HepG2 (cell line): Measurements from ENCODE around the gene MS4A13. TPM values are rescaled to one million over a fixed set of nuclear protein-coding genes. Genes with fewer than 3 reads are reported as not detected.

Experiments
- ATAC-seq: fragments of 200-7000 bp; cut with Tn5 transposase; 3 replicates; pipeline ENCODE4 v1.9.1; 2020; ENCODE audit warnings: mild to moderate bottlenecking, moderate library complexity
- BruUV-seq: library from RNA; stranded (reverse); fragments of 400-500 nt; replicated peaks from 2 replicates; lab custom pipeline; 2021; lab: Mats Ljungman, UMichigan
- CTCF ChIA-PET: fragments of 300-600 bp; formaldehyde crosslinking; extraction: SDS; loops from one replicate; lab custom pipeline; 2021; ENCODE audit warnings: low total read pairs, inconsistent platforms, low intra/inter-chr PET ratio; lab: Yijun Ruan, JAX
- POLR2A ChIA-PET: fragments of 350-600 bp; sonication (Branson Sonifier 250); formaldehyde crosslinking; loops from one replicate; lab custom pipeline; 2020; ENCODE audit warnings: antibody characterized with exemption, inconsistent platforms; lab: Yijun Ruan, JAX
- DNase-seq: peaks from one replicate; pipeline ENCODE4 v3.0.0-alpha.2; 2015; ENCODE audit warnings: low spot score
- FAIRE-seq: peaks from 3 replicates; lab custom pipeline; 2011; peaks lifted over from hg19 to GRCh38; lab: Jason Lieb, UNC
- H2AFZ ChIP-seq: one replicate; pipeline ENCODE4 v1.6.1; 2011; ENCODE audit warnings: low read length, inconsistent platforms
- H3K27ac ChIP-seq: fragments of 300-600 bp; 3 replicates; pipeline ENCODE4 v1.8.0; 2011; ENCODE audit warnings: mixed run types, mild to moderate bottlenecking, mixed read lengths, low read length, inconsistent platforms; ENCODE audit not compliant: insufficient read depth; ENCODE audit errors: extremely low read length
- H3K27me3 ChIP-seq, 2 experiments: fragments of 200-600 bp in 1 of 2; 2 replicates in 1 of 2; 3 replicates in 1 of 2; pipeline versions ENCODE4 v1.6.0 to v1.8.0; 2011; ENCODE audit warnings: low read length in 2 of 2, mild to moderate bottlenecking in 2 of 2, moderate library complexity in 2 of 2, inconsistent platforms in 1 of 2; ENCODE audit not compliant: insufficient read depth in 2 of 2, control insufficient read depth in 1 of 2
- H3K36me3 ChIP-seq, 2 experiments: fragments of 200-600 bp in 1 of 2; replicated peaks in 1 of 2; 2 replicates in 1 of 2; 3 replicates in 1 of 2; pipeline versions ENCODE4 v1.5.1 to v1.8.0; 2011; ENCODE audit warnings: low read length in 2 of 2, inconsistent platforms in 1 of 2; ENCODE audit not compliant: insufficient read depth in 2 of 2, control insufficient read depth in 1 of 2
- H3K4me1 ChIP-seq: 2 replicates; pipeline ENCODE4 v1.5.1; 2012; ENCODE audit warnings: low read length, inconsistent platforms; ENCODE audit not compliant: insufficient read depth
- H3K4me2 ChIP-seq: 2 replicates; pipeline ENCODE4 v1.6.0; 2011; ENCODE audit warnings: low read depth, low read length, inconsistent platforms
- H3K4me3 ChIP-seq, 3 experiments: fragments of 200-600 bp in 1 of 3; sonication (generic), shearing (Covaris generic) in 1 of 3; replicated peaks in 1 of 3; 2 replicates each; pipeline ENCODE4 v1.5.1; 2011 to 2016; ENCODE audit warnings: low read length in 3 of 3, inconsistent platforms in 2 of 3, low read depth in 2 of 3, mild to moderate bottlenecking in 2 of 3, control low read depth in 1 of 3, mixed read lengths in 1 of 3; ENCODE audit not compliant: insufficient read depth in 1 of 3
- H3K79me2 ChIP-seq: one replicate; pipeline ENCODE4 v1.6.1; 2011; ENCODE audit warnings: low read length, inconsistent platforms; ENCODE audit not compliant: insufficient read depth
- H3K9ac ChIP-seq: 2 replicates; pipeline ENCODE4 v1.6.0; 2011; ENCODE audit warnings: mild to moderate bottlenecking, low read depth, low read length, inconsistent platforms; ENCODE audit not compliant: insufficient read depth
- H3K9me3 ChIP-seq: 2 replicates; pipeline ENCODE4 v1.5.1; 2012; ENCODE audit warnings: mild to moderate bottlenecking, low read length
- H4K20me1 ChIP-seq: 2 replicates; pipeline ENCODE4 v1.6.0; 2011; ENCODE audit warnings: inconsistent platforms, mild to moderate bottlenecking, low read length, moderate library complexity; ENCODE audit not compliant: insufficient read depth
- LBX2 ChIP-seq: sonication (generic); formaldehyde crosslinking; IDR thresholded peaks from 2 replicates; pipeline ENCODE4 v1.5.0; 2020; ENCODE audit warnings: missing genetic modification reagents, mild to moderate bottlenecking, borderline replicate concordance
- MATR3 ChIP-seq: sonication (generic); formaldehyde crosslinking; IDR thresholded peaks from 2 replicates; pipeline ENCODE4 v1.4.0; 2020; ENCODE audit warnings: missing genetic modification reagents
- NFATC3 ChIP-seq: sonication (generic); formaldehyde crosslinking; IDR thresholded peaks from 2 replicates; pipeline ENCODE4 v1.5.1; 2020; ENCODE audit warnings: mild to moderate bottlenecking, missing genetic modification reagents
- PHF5A ChIP-seq: IDR thresholded peaks from one replicate; pipeline ENCODE4 v1.6.1; 2018; ENCODE audit warnings: low read depth, missing genetic modification reagents; ENCODE audit not compliant: unreplicated experiment
- SRF ChIP-seq: IDR thresholded peaks from 2 replicates; pipeline ENCODE4 v1.6.1; 2011; ENCODE audit warnings: mild to moderate bottlenecking, low read depth, low read length, moderate library complexity
- TERF1 ChIP-seq: sonication (generic); formaldehyde crosslinking; IDR thresholded peaks from 2 replicates; pipeline ENCODE4 v1.8.0; 2022; ENCODE audit warnings: mild to moderate bottlenecking, missing genetic modification reagents, moderate library complexity
- YY1 ChIP-seq: IDR thresholded peaks from 2 replicates; pipeline ENCODE4 v1.6.1; 2011; ENCODE audit warnings: low read length, low read depth, moderate library complexity, mild to moderate bottlenecking; ENCODE audit not compliant: insufficient read depth, insufficient replicate concordance
- ZBTB42 ChIP-seq: sonication (generic); formaldehyde crosslinking; IDR thresholded peaks from 2 replicates; pipeline ENCODE4 v1.5.0; 2020; ENCODE audit warnings: mild to moderate bottlenecking, missing genetic modification reagents
- ZNF20 ChIP-seq: sonication (generic); formaldehyde crosslinking; IDR thresholded peaks from 2 replicates; pipeline ENCODE4 v1.4.0; 2020; ENCODE audit warnings: mild to moderate bottlenecking, moderate library complexity, missing genetic modification reagents
- ZNF644 ChIP-seq: IDR thresholded peaks from 2 replicates; pipeline ENCODE4 v1.6.1; 2016; ENCODE audit warnings: low read depth
- WGBS: methylation state at CpG from one replicate; pipeline ENCODE4 v1.1.6; 2017; ENCODE audit warnings: low lambda C conversion rate; 5-methylcytosine and 5-hydroxymethylcytosine counted together
- in situ Hi-C: cut with HindIII; loops from 2 replicates; pipeline ENCODE4 v1.10.0; 2017; ENCODE audit warnings: low pct_unique_long_range_greater_than_20kb; ENCODE audit not compliant: extremely low pct_ligation_motif_present
- intact Hi-C: fragments of 100-400 bp; cut with micrococcal nuclease; formaldehyde crosslinking; loops from one replicate; pipeline ENCODE4 v1.10.0; 2022; ENCODE audit not compliant: unreplicated experiment
- polyA plus RNA-seq, 8 experiments: library from polyadenylated mRNA; depleted of rRNA in 3 of 8; stranded (reverse) in 7 of 8; unstranded in 1 of 8; fragments of >200 nt; fragmentation: Illumina TruSeq in 4 of 8; extraction: Trizol in 4 of 8; gene quantifications; 2 replicates each; pipeline versions ENCODE4 v1.2.1 to v1.2.3, GENCODE V29; 2011 to 2016; ENCODE audit warnings: low read depth in 4 of 8, missing spikeins in 1 of 8, mixed read lengths in 1 of 8; ENCODE audit not compliant: insufficient read depth in 1 of 8
- total RNA-seq, 5 experiments: library from RNA; depleted of rRNA; stranded (reverse); fragments of >200 nt; fragmentation: Illumina TruSeq; extraction: Trizol; gene quantifications; 2 replicates each; pipeline ENCODE4 v1.2.3, GENCODE V29; 2016; ENCODE audit warnings: low read depth in 1 of 5
- TF ChIP-seq, protein P1 (sequence below): sonication (generic); formaldehyde crosslinking; IDR thresholded peaks from 2 replicates; pipeline ENCODE4 v1.5.0; 2020; ENCODE audit warnings: mild to moderate bottlenecking, missing genetic modification reagents, moderate library complexity
- TF ChIP-seq, protein P2 (sequence below): sonication (generic); formaldehyde crosslinking; IDR thresholded peaks from 2 replicates; pipeline ENCODE4 v1.5.0; 2020; ENCODE audit warnings: mild to moderate bottlenecking, missing genetic modification reagents
- TF ChIP-seq, protein P3 (sequence below): sonication (generic); formaldehyde crosslinking; conservative IDR thresholded peaks from 2 replicates; pipeline ENCODE4 v1.8.0; 2022; ENCODE audit warnings: low read depth, missing genetic modification reagents

Gene MS4A13
- total and polyA plus RNA-seq, 2 of the 13 experiments (the other 11 are each of a cell fraction or from before 2014, with no cell fraction given), result not detected

DNA sequence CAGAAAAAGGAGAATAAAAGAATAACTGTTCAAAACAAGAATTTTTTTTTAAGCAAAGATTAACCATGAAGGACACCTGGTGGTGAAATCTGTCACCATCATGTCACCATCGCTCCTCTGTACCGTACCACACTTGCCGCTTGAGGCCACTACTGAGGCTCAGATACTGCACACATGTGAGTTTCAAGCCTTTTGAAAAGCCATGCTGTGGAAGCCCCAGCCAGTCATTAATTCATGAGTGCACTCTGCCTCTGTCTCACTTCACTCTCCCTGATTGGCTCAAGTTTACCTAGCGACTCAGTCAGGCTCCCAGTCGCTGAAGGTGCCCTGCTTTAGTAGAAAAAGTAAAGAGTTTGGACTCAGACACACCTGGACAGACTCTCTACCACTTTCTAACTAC is 29.2 kb upstream of the MS4A13 start:
- ATAC-seq (peak; percentile 100), DNase-seq (peak; percentile 54), FAIRE-seq (peak; percentile 86)
- WGBS, result 5% methylated on average over 5 of the region's 5 CpGs
- no peaks in the 10 kb centered on the region for H3K79me2 ChIP-seq
- no TSS peak for BruUV-seq
- no peaks in the 10 kb centered on the region for H3K4me1 ChIP-seq
- H3K36me3 ChIP-seq, result no peaks in the 10 kb centered on the region
- H3K27me3 ChIP-seq, result no peaks in the 10 kb centered on the region
- in situ Hi-C loops (loop anchor here (25.0 kb wide), 1 partner anchor 149 kb away; the partner anchor contains the start of gene MS4A6E), intact Hi-C loops (loop anchor here (2.0 kb wide), 2 partner anchors 123 to 221 kb away; no protein-coding TSS in a partner anchor)
- ChIA-PET CTCF (interaction anchor here (1.8 kb wide), 1 partner anchor 123 kb away, joined by 13 read pairs; no protein-coding TSS in a partner anchor), POLR2A (no interaction called here)
- H3K4me2 ChIP-seq, result no peak overlapping the region
- no peak overlapping the region for H2AFZ ChIP-seq
- no peak overlapping the region for H3K4me3 ChIP-seq
- H3K27ac ChIP-seq, result no peak overlapping the region
- no peak overlapping the region for H3K9ac ChIP-seq
- no peaks in the 10 kb centered on the region for H4K20me1 ChIP-seq
- no peaks in the 10 kb centered on the region for H3K9me3 ChIP-seq
- TF ChIP-seq NFATC3, result no peak
- TF ChIP-seq PHF5A, result no peak
- TF ChIP-seq ZBTB42 (CRISPR knock-in tag), result no peak
- no peak for TF ChIP-seq YY1
- TF ChIP-seq, protein P1, sequence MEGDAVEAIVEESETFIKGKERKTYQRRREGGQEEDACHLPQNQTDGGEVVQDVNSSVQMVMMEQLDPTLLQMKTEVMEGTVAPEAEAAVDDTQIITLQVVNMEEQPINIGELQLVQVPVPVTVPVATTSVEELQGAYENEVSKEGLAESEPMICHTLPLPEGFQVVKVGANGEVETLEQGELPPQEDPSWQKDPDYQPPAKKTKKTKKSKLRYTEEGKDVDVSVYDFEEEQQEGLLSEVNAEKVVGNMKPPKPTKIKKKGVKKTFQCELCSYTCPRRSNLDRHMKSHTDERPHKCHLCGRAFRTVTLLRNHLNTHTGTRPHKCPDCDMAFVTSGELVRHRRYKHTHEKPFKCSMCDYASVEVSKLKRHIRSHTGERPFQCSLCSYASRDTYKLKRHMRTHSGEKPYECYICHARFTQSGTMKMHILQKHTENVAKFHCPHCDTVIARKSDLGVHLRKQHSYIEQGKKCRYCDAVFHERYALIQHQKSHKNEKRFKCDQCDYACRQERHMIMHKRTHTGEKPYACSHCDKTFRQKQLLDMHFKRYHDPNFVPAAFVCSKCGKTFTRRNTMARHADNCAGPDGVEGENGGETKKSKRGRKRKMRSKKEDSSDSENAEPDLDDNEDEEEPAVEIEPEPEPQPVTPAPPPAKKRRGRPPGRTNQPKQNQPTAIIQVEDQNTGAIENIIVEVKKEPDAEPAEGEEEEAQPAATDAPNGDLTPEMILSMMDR (CRISPR knock-in tag), result peak; percentile 66
- TF ChIP-seq TERF1 (CRISPR knock-in tag), result no peak
- TF ChIP-seq, protein P2, sequence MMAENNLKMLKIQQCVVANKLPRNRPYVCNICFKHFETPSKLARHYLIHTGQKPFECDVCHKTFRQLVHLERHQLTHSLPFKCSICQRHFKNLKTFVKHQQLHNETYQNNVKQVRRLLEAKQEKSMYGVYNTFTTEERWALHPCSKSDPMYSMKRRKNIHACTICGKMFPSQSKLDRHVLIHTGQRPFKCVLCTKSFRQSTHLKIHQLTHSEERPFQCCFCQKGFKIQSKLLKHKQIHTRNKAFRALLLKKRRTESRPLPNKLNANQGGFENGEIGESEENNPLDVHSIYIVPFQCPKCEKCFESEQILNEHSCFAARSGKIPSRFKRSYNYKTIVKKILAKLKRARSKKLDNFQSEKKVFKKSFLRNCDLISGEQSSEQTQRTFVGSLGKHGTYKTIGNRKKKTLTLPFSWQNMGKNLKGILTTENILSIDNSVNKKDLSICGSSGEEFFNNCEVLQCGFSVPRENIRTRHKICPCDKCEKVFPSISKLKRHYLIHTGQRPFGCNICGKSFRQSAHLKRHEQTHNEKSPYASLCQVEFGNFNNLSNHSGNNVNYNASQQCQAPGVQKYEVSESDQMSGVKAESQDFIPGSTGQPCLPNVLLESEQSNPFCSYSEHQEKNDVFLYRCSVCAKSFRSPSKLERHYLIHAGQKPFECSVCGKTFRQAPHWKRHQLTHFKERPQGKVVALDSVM (CRISPR knock-in tag), result no peak
- no peak for TF ChIP-seq ZNF20 (CRISPR knock-in tag)
- TF ChIP-seq, protein P3, sequence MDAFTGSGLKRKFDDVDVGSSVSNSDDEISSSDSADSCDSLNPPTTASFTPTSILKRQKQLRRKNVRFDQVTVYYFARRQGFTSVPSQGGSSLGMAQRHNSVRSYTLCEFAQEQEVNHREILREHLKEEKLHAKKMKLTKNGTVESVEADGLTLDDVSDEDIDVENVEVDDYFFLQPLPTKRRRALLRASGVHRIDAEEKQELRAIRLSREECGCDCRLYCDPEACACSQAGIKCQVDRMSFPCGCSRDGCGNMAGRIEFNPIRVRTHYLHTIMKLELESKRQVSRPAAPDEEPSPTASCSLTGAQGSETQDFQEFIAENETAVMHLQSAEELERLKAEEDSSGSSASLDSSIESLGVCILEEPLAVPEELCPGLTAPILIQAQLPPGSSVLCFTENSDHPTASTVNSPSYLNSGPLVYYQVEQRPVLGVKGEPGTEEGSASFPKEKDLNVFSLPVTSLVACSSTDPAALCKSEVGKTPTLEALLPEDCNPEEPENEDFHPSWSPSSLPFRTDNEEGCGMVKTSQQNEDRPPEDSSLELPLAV (CRISPR knock-in tag), result no peak
- no peak for TF ChIP-seq MATR3 (CRISPR knock-in tag)
- TF ChIP-seq SRF, result no peak
- TF ChIP-seq LBX2 (CRISPR knock-in tag), result no peak
- 0 out of 2 replicates have a peak, but pooled peaks have one; percentile 11 for TF ChIP-seq ZNF644 (CRISPR knock-in tag)
